WTC11 (cell line): ENCODE measurements around the gene DBR1. TPM values are rescaled to one million over a fixed set of nuclear protein-coding genes. Genes with fewer than 3 reads are reported as not detected.

Experiments used
- ATAC-seq: fragments of 200-7000 bp; cut with Tn5 transposase; 2 replicates; pipeline ENCODE4 v1.10.0; 2021; ENCODE audit warnings: mild to moderate bottlenecking, moderate library complexity
- CTCF ChIA-PET: fragments of 300-600 bp; sonication (Branson Sonifier 250); formaldehyde crosslinking; loops from one replicate; lab custom pipeline; 2021; ENCODE audit warnings: antibody characterized with exemption; lab: Charles Lee
- POLR2A ChIA-PET: fragments of 350-600 bp; sonication (Branson Sonifier 250); formaldehyde crosslinking; loops from one replicate; lab custom pipeline; 2021; ENCODE audit warnings: antibody characterized with exemption; lab: Charles Lee
- DNase-seq: peaks from one replicate; pipeline ENCODE4 v3.0.0; 2021; ENCODE audit warnings: low spot score
- H3K27ac Mint-ChIP-seq: 2 replicates; pipeline ENCODE4 v1.8.0; 2021; ENCODE audit warnings: mixed read lengths
- H3K27me3 Mint-ChIP-seq: 2 replicates; pipeline ENCODE4 v1.8.0; 2021; ENCODE audit warnings: low read depth, mild to moderate bottlenecking, moderate library complexity, mixed read lengths
- H3K36me3 Mint-ChIP-seq: 2 replicates; pipeline ENCODE4 v1.8.0; 2021; ENCODE audit warnings: mixed read lengths
- H3K4me1 Mint-ChIP-seq: 2 replicates; pipeline ENCODE4 v1.8.0; 2022; ENCODE audit warnings: mixed read lengths
- H3K4me3 Mint-ChIP-seq: 2 replicates; pipeline ENCODE4 v1.8.0; 2021; ENCODE audit warnings: mild to moderate bottlenecking, moderate library complexity, mixed read lengths
- H3K9me3 Mint-ChIP-seq: 2 replicates; pipeline ENCODE4 v1.8.0; 2021; ENCODE audit warnings: mixed read lengths
- ATF1 ChIP-seq: sonication (generic); formaldehyde crosslinking; IDR thresholded peaks from 2 replicates; pipeline ENCODE4 v1.8.1; 2023; ENCODE audit warnings: mild to moderate bottlenecking, moderate library complexity, missing genetic modification reagents
- GABPB1 ChIP-seq: sonication (generic); formaldehyde crosslinking; IDR thresholded peaks from 2 replicates; pipeline ENCODE4 v1.8.1; 2023; ENCODE audit warnings: mild to moderate bottlenecking, missing genetic modification reagents
- PRRX2 ChIP-seq: fragments of 250-450 bp; sonication (Bioruptor Pico); IDR thresholded peaks from 2 replicates; pipeline ENCODE4 v1.8.0; 2021; ENCODE audit warnings: mild to moderate bottlenecking
- ZNF121 ChIP-seq: sonication (generic); formaldehyde crosslinking; IDR thresholded peaks from 2 replicates; pipeline ENCODE4 v1.8.0; 2023; ENCODE audit warnings: missing genetic modification reagents
- ZNF263 ChIP-seq: sonication (generic); formaldehyde crosslinking; IDR thresholded peaks from 2 replicates; pipeline ENCODE4 v1.8.1; 2022; ENCODE audit warnings: low read depth, mild to moderate bottlenecking, moderate library complexity, missing genetic modification reagents
- ZNF512 ChIP-seq: sonication (generic); formaldehyde crosslinking; IDR thresholded peaks from 2 replicates; pipeline ENCODE4 v1.8.1; 2022; ENCODE audit warnings: missing genetic modification reagents, borderline replicate concordance
- ZNF532 ChIP-seq: fragments of 250-450 bp; sonication (Bioruptor Pico); IDR thresholded peaks from 2 replicates; pipeline ENCODE4 v1.9.0; 2021; ENCODE audit warnings: mild to moderate bottlenecking, borderline replicate concordance
- ZNF671 ChIP-seq: fragments of 250-450 bp; sonication (Bioruptor Pico); IDR thresholded peaks from 2 replicates; pipeline ENCODE4 v1.8.0; 2021; ENCODE audit warnings: mild to moderate bottlenecking
- total RNA-seq: library from RNA; stranded (reverse); gene quantifications from 3 replicates; pipeline ENCODE4 v1.2.3, GENCODE V29; 2021
- TF ChIP-seq, protein P1 (sequence below): sonication (generic); formaldehyde crosslinking; IDR thresholded peaks from 2 replicates; pipeline ENCODE4 v1.8.0; 2023; ENCODE audit warnings: mild to moderate bottlenecking, missing genetic modification reagents
- TF ChIP-seq, protein P2 (sequence below): fragments of 250-450 bp; sonication (Bioruptor Pico); IDR thresholded peaks from 2 replicates; pipeline ENCODE4 v1.9.0; 2021; ENCODE audit warnings: moderate library complexity, mild to moderate bottlenecking, inconsistent platforms, borderline replicate concordance
- TF ChIP-seq, protein P3 (sequence below): sonication (generic); formaldehyde crosslinking; IDR thresholded peaks from 2 replicates; pipeline ENCODE4 v1.8.1; 2023; ENCODE audit warnings: mild to moderate bottlenecking, missing genetic modification reagents
- TF ChIP-seq, protein P4 (sequence below): sonication (generic); formaldehyde crosslinking; IDR thresholded peaks from 2 replicates; pipeline ENCODE4 v1.8.0; 2022; ENCODE audit warnings: mild to moderate bottlenecking, missing genetic modification reagents
- TF ChIP-seq, protein P5 (sequence below): sonication (generic); formaldehyde crosslinking; conservative IDR thresholded peaks from 2 replicates; pipeline ENCODE4 v1.8.1; 2022; ENCODE audit warnings: mild to moderate bottlenecking, missing genetic modification reagents

Gene DBR1
- total RNA-seq, 1 experiment from 2014 or later = 19.3 TPM

DNA sequence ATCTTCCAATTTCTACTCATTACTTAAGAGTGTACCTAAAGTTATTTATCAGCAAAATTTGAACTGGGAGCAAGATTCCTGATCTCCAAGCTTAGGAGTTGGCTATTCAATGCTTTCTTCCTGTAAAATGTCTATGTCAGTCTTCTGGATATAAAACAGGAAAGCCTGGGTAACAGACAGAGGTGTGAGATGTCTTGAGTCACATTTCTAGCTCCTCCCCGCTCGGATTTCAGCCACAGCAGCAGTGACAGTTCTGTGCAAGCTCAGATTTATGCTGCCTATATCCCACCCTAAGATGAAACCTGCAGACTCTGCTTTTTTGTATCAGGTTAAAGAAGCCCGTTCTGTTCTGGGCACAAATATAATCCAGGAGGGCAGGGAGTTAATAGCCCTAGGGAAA, 10.3 kb upstream of the DBR1 start:
- POLR2A ChIA-PET = no interaction called here
- H3K27ac Mint-ChIP-seq = no peak overlapping the region
- DNase-seq (no peak), ATAC-seq (no peak)
- no peaks in the 10 kb centered on the region for H3K9me3 Mint-ChIP-seq
- no peak for TF ChIP-seq PRRX2
- TF ChIP-seq, protein P1, sequence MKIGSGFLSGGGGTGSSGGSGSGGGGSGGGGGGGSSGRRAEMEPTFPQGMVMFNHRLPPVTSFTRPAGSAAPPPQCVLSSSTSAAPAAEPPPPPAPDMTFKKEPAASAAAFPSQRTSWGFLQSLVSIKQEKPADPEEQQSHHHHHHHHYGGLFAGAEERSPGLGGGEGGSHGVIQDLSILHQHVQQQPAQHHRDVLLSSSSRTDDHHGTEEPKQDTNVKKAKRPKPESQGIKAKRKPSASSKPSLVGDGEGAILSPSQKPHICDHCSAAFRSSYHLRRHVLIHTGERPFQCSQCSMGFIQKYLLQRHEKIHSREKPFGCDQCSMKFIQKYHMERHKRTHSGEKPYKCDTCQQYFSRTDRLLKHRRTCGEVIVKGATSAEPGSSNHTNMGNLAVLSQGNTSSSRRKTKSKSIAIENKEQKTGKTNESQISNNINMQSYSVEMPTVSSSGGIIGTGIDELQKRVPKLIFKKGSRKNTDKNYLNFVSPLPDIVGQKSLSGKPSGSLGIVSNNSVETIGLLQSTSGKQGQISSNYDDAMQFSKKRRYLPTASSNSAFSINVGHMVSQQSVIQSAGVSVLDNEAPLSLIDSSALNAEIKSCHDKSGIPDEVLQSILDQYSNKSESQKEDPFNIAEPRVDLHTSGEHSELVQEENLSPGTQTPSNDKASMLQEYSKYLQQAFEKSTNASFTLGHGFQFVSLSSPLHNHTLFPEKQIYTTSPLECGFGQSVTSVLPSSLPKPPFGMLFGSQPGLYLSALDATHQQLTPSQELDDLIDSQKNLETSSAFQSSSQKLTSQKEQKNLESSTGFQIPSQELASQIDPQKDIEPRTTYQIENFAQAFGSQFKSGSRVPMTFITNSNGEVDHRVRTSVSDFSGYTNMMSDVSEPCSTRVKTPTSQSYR = no peak
- TF ChIP-seq, protein P2, sequence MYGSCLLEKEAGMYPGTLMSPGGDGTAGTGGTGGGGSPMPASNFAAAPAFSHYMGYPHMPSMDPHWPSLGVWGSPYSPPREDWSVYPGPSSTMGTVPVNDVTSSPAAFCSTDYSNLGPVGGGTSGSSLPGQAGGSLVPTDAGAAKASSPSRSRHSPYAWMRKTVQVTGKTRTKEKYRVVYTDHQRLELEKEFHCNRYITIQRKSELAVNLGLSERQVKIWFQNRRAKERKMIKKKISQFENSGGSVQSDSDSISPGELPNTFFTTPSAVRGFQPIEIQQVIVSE = no peak
- TF ChIP-seq GABPB1 = no peak
- TF ChIP-seq, protein P3, sequence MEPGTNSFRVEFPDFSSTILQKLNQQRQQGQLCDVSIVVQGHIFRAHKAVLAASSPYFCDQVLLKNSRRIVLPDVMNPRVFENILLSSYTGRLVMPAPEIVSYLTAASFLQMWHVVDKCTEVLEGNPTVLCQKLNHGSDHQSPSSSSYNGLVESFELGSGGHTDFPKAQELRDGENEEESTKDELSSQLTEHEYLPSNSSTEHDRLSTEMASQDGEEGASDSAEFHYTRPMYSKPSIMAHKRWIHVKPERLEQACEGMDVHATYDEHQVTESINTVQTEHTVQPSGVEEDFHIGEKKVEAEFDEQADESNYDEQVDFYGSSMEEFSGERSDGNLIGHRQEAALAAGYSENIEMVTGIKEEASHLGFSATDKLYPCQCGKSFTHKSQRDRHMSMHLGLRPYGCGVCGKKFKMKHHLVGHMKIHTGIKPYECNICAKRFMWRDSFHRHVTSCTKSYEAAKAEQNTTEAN (CRISPR knock-in tag) = no peak
- TF ChIP-seq ZNF532 (CRISPR knock-in tag) = no peak
- TF ChIP-seq ZNF671 (CRISPR knock-in tag) = no peak
- no peak for TF ChIP-seq ZNF512
- no peak for TF ChIP-seq ZNF263 (CRISPR knock-in tag)
- H3K4me1 Mint-ChIP-seq = peaks cover 21% of the 10 kb centered on the region
- H3K4me3 Mint-ChIP-seq = no peak overlapping the region
- H3K36me3 Mint-ChIP-seq = no peaks in the 10 kb centered on the region
- H3K27me3 Mint-ChIP-seq = peaks cover 38% of the 10 kb centered on the region
- CTCF ChIA-PET = interaction anchor here (0.6 kb wide), 1 partner anchor 11 kb away, joined by 5 read pairs; no protein-coding TSS in a partner anchor

DNA sequence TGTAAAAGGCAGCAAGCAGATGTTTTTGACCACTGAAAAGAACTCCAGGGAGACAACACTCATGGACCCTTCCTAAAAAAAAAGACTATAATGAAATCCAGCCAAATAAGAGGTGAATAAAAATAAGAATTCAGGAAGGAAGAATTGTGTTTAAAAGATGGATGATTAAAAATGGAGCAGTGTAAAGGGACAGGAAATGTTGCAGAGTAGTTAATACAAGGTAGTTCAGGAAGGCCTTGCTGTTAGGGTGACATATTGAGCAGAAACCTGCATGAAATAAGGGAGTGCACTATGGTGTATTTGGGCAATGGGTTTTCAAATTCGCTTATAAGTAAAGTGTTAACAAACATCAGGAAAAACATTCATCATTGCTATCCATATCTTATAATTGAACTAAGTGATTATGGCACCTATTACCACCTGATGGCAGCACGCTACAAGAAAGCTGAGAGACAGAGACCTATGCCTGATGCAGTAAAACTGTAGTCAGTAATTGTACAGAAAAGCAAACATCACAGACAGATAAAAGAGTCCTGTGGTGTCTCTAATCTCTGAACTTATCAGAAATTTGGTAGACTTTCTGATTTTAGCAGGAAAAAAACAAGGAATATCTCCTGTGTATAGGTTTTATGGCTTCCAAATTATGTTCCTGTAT, 5.8 kb upstream of the DBR1 start:
- H3K4me1 Mint-ChIP-seq = no peaks in the 10 kb centered on the region
- DNase-seq = no peak
- ChIA-PET POLR2A (no interaction called here), CTCF (interaction anchor here (1.2 to 1.4 kb wide), 3 partner anchors 75 to 148 kb away, joined by 3 to 7 read pairs (median 4); no protein-coding TSS in a partner anchor)
- peaks cover 39% of the 10 kb centered on the region for H3K27me3 Mint-ChIP-seq
- no peak overlapping the region for H3K4me3 Mint-ChIP-seq
- ATAC-seq = peak; percentile 60; the same call in 1 of the 2 replicates
- no peak overlapping the region for H3K27ac Mint-ChIP-seq
- no peaks in the 10 kb centered on the region for H3K9me3 Mint-ChIP-seq
- H3K36me3 Mint-ChIP-seq = no peaks in the 10 kb centered on the region
- TF ChIP-seq ATF1 (CRISPR knock-in tag) (no peak), ZNF121 (CRISPR knock-in tag) (no peak), ZNF671 (CRISPR knock-in tag) (no peak), ZNF263 (CRISPR knock-in tag) (no peak)
- TF ChIP-seq, protein P4, sequence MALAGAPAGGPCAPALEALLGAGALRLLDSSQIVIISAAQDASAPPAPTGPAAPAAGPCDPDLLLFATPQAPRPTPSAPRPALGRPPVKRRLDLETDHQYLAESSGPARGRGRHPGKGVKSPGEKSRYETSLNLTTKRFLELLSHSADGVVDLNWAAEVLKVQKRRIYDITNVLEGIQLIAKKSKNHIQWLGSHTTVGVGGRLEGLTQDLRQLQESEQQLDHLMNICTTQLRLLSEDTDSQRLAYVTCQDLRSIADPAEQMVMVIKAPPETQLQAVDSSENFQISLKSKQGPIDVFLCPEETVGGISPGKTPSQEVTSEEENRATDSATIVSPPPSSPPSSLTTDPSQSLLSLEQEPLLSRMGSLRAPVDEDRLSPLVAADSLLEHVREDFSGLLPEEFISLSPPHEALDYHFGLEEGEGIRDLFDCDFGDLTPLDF (CRISPR knock-in tag) = no peak
- TF ChIP-seq, protein P5, sequence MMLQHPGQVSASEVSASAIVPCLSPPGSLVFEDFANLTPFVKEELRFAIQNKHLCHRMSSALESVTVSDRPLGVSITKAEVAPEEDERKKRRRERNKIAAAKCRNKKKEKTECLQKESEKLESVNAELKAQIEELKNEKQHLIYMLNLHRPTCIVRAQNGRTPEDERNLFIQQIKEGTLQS (CRISPR knock-in tag) = no peak
